A673 (cell line): ENCODE results near the gene SPANXA1.
"Not testable (repeated sequence)": the region's sequence is repeated elsewhere in the genome, so short reads cannot be mapped to it uniquely, and the experiment has no call there.

Experiments
- EZH2 ChIP-seq: fragments of 200-600 bp; sonication (generic); IDR thresholded peaks from 2 replicates; pipeline ENCODE4 v1.6.1; 2017; ENCODE audit warnings: borderline replicate concordance, low read depth, mild to moderate bottlenecking, mixed read lengths, antibody characterized with exemption, low read length; ENCODE audit not compliant: poor library complexity, severe bottlenecking
- TF ChIP-seq, protein P1 (sequence below): fragments of 300-800, 200-600 bp; sonication (generic); conservative IDR thresholded peaks from 2 replicates; pipeline ENCODE4 v1.5.1; 2017; ENCODE audit warnings: low read depth, mild to moderate bottlenecking, antibody characterized with exemption, low read length, moderate library complexity, mixed read lengths

DNA sequence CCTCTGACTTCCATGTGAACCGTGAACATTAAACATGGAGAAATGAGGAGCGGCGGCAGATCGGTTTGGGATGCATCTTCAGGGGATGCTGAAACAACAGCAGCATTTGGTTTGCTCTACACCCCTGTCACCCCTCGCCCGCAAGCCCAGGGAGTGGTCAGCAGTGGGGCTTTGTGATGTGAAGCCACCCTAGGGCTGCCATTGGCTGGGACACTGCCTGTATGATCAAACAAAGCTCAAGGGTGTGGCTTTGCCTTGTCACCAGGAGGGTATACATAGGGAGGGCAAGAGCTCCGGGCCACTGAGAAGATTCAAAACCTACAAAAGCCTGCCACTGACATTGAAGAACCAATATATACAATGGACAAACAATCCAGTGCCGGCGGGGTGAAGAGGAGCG lies 4.9 kb upstream of the SPANXA1 start, which contains the start of gene SPANXA2:
- TF ChIP-seq, protein P1, sequence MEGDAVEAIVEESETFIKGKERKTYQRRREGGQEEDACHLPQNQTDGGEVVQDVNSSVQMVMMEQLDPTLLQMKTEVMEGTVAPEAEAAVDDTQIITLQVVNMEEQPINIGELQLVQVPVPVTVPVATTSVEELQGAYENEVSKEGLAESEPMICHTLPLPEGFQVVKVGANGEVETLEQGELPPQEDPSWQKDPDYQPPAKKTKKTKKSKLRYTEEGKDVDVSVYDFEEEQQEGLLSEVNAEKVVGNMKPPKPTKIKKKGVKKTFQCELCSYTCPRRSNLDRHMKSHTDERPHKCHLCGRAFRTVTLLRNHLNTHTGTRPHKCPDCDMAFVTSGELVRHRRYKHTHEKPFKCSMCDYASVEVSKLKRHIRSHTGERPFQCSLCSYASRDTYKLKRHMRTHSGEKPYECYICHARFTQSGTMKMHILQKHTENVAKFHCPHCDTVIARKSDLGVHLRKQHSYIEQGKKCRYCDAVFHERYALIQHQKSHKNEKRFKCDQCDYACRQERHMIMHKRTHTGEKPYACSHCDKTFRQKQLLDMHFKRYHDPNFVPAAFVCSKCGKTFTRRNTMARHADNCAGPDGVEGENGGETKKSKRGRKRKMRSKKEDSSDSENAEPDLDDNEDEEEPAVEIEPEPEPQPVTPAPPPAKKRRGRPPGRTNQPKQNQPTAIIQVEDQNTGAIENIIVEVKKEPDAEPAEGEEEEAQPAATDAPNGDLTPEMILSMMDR, result not testable (repeated sequence)
- not testable (repeated sequence) for TF ChIP-seq EZH2
